Activated naive CD4-positive, alpha-beta T cell treated with anti-CD3 and anti-CD28 coated beads, Interleukin-2, amount 50 U/mL, for 72 hours (primary cell): ENCODE measurements around the gene CDKL1. TPM values are rescaled to one million over a fixed set of nuclear protein-coding genes. Genes with fewer than 3 reads are reported as not detected.

Experiments used
- ATAC-seq, 2 donors: fragments of 150-1000 bp; cut with Tn5 transposase; 2 replicates each; pipeline ENCODE4 v1.10.0; 2021; ENCODE audit warnings: mild to moderate bottlenecking in 2 of 2, moderate library complexity in 2 of 2
- DNase-seq, 2 donors: peaks; one replicate each; pipeline ENCODE4 v3.0.0; 2021 to 2022; ENCODE audit warnings: low spot score in 2 of 2
- H3K27ac Mint-ChIP-seq, 2 donors: one replicate each; pipeline ENCODE4 v1.8.0; 2022; ENCODE audit warnings: mild to moderate bottlenecking in 2 of 2, mixed read lengths in 2 of 2
- H3K36me3 Mint-ChIP-seq, 2 donors: one replicate each; pipeline ENCODE4 v1.8.0; 2022; ENCODE audit warnings: mixed read lengths in 2 of 2
- H3K9me3 Mint-ChIP-seq, 2 donors: one replicate each; pipeline ENCODE4 v1.8.0; 2022; ENCODE audit warnings: mixed read lengths in 2 of 2
- total RNA-seq, 2 donors: library from RNA; stranded (reverse); gene quantifications; one replicate each; pipeline ENCODE4 v1.2.3, GENCODE V29; 2022

The CDKL1 gene
- total RNA-seq, result 1 to 10 TPM; 4.3 to 6.1 TPM

DNA sequence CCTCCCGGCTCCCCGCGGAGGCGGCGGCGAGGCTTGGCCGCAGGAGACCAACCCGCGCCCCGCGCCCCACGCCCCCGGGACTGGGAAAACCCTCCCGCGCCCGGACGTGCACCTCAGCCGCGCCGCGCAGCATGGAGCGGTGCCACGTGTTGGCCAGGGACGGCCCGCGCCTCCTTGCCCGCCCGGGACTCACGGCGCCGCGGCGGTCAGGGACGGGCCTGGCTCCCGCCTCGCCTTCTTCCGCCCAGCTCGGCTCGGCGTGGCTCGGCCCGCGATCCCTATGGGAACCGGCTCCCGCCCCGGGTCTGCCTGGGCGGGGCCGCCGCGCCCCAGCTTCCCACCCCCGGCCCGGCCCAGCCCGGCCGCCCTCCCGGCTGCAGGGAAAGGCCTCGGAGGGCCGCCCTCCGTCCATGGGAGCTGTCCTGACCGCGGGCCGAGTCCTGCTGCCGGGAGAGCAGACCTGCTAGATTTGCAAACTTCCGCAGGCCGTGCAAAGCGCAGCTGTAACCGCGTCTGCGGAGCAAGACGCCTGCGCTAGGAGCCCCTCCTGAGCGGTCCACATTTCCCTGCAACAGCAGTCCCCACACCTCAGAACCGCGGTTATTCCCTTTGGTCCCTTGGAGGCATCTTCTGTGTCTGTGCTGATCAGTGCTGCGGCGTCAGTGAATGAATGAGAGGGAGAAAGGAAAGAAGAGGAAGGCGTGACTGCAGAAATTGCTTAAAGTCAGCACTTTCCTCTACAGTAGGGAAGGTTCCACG, at the start of gene CDKL1:
Gene CDKL1 (minus strand): TSS at position 251 of the 759 bp plus-strand sequence. CDS start 1,013 bp downstream, outside the sequence.
- DNase-seq, result peak; percentile 51 to 78
- Mint-ChIP-seq H3K36me3 (peaks cover 0 to 4% of the 10 kb centered on the region in 2 donors), H3K27ac (peak within 1 kb of the TSS in 1 of 2 donors; percentile 50), H3K9me3 (no peaks in the 10 kb centered on the region)
- ATAC-seq, result peak; percentile 80 to 90

DNA sequence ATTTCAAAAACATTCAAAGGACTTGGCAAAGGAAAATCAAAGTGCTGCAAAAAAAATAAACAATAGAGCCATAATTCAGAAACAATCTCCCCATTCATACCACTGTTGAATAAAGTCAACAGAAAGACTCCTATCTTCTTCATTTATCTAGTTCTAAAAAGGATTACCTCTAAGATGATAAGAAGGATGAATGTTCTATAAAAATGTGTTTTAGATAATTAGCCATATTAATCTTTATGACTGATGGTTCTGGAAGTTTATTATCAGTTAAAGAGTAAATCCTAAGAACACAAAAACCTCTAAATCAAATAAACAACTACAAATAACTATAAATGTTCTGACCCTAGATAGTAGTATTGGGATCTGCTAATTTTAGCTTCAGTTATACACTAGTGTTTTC, 37.8 kb upstream of the CDKL1 start:
- Mint-ChIP-seq H3K27ac (no peak overlapping the region), H3K36me3 (peaks cover 14 to 15% of the 10 kb centered on the region in 2 donors), H3K9me3 (no peaks in the 10 kb centered on the region)
- no peak for DNase-seq
- ATAC-seq, result no peak

DNA sequence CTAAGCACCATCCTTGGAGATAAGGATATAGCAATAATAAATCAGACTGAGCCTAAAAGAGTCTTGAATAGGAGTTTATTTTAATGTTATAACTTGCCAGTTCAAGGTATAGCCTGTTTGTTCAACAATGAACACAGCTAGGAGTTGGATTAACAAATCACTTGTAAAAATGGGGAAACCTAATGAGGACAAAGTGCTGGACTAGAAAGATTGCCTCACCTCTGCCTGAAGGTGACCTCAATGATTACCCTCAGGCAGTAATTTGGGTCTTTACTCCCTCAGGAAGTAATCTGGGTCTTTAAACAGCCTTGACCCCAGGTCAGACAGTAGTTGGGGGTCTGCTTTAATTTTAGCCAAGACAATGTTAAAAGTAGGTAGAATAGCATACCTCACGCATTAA, 35.5 kb upstream of the CDKL1 start:
- peaks cover 6 to 7% of the 10 kb centered on the region in 2 donors for H3K36me3 Mint-ChIP-seq
- ATAC-seq (no peak), DNase-seq (no peak)
- H3K9me3 Mint-ChIP-seq, result no peaks in the 10 kb centered on the region
- no peak overlapping the region for H3K27ac Mint-ChIP-seq

DNA sequence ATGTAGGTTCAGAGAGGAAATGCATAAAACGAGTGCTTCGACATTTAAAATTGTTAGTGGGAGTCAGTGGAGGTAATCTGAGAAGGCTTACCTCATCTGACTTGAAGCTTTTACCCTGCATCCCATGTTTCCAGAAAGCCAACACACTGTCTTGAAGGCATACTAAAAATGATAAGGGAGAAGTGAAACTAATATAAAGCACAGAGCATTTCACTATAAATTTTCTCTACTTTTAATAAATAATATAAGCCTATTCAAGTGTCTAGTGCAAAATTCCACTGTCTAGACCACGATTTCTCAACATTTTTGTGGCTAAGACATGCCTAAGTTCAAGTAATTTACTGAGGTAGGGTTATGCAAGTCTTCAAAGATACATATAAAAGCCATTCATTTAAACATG, 29.1 kb upstream of the CDKL1 start:
- H3K9me3 Mint-ChIP-seq, result no peaks in the 10 kb centered on the region
- ATAC-seq, result no peak
- no peak overlapping the region for H3K27ac Mint-ChIP-seq
- no peak for DNase-seq
- H3K36me3 Mint-ChIP-seq, result no peaks in the 10 kb centered on the region

DNA sequence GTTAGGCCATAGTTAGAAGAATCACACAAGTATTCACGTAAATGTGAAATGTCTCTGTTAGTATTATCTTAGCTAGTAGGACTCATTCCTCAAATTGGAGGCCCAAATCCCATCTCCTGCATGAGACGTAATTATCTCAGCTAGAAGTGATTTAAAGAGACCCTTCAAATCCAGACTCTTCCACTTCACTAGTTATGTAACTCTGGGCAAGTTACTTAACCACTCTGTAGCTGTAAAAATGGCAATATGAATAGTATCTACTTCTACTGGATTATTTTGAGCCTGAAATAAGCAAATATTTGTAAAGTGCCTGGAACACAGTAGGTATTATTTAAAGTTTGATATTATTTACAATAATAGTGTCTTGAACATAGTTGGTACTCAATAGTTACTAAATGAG, 28.4 kb upstream of the CDKL1 start:
- DNase-seq, result no peak
- no peak for ATAC-seq
- Mint-ChIP-seq H3K27ac (no peak overlapping the region), H3K36me3 (no peaks in the 10 kb centered on the region), H3K9me3 (no peaks in the 10 kb centered on the region)

DNA sequence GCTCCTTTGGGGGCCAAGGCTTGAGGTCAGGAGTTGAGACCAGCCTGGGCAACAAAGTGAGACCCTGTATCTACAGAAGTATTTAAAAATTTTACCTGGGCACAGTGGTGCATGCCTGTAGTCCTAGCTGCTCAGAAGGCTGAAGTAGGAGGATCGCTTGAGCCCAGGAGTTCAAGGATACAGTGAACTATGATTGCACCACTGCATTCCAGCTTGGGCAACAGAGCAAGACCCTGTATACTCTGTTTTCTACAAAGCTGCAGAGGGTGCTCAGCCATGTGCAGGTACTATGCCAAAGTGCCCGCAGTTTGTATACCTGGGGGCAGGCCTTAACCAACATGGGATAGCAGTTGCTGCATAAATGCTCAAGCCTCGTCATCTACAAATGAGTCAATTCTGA, 26.8 kb upstream of the CDKL1 start:
- Mint-ChIP-seq H3K36me3 (no peaks in the 10 kb centered on the region), H3K9me3 (no peaks in the 10 kb centered on the region), H3K27ac (no peak overlapping the region)
- ATAC-seq, result no peak
- no peak for DNase-seq

DNA sequence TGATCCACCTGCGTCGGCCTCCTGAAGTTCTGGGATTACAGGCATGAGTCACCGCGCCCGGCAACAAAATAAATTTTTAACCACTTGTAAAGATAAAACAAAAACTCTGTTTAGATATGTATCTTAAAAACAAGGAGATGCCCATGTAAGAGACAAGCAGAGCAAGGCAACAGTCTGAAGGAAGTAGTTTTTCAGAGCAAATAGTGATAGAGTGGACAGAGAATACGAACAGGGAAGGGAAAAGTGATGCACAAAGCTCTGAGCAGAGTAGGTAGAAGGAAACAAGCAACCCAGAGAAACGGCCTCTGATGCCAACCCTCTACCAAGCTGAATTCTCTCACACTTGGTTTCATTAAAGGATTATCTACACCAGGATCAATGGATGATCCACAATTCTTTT, 24.8 kb upstream of the CDKL1 start:
- ATAC-seq (no peak), DNase-seq (no peak)
- H3K9me3 Mint-ChIP-seq, result no peaks in the 10 kb centered on the region
- H3K27ac Mint-ChIP-seq, result no peak overlapping the region
- H3K36me3 Mint-ChIP-seq, result peaks cover 8 to 17% of the 10 kb centered on the region in 2 donors

DNA sequence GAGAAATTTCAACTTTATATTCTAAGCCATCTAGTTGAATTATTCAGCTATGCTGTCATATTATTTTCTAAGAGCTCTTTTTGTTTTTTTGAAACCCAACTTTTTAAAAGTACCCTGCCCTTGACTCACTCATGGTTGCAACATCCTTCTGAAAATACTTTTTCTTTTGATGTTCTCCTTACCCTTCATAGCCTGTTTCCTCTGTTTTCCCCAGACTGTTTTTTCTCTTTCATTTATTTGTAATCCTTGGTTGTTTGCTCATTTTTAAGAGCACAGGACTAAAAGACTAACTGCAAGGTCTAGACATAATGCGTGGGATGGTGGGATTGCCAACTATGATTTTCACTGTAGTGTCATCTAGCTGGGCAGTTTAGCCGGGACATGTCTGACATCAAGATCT, 21.2 kb upstream of the CDKL1 start:
- H3K9me3 Mint-ChIP-seq, result peaks cover 2 to 13% of the 10 kb centered on the region in 2 donors
- no peak overlapping the region for H3K27ac Mint-ChIP-seq
- peaks cover 18 to 36% of the 10 kb centered on the region in 2 donors for H3K36me3 Mint-ChIP-seq
- DNase-seq (no peak), ATAC-seq (peak in 1 of 2 donors; percentile 37)

DNA sequence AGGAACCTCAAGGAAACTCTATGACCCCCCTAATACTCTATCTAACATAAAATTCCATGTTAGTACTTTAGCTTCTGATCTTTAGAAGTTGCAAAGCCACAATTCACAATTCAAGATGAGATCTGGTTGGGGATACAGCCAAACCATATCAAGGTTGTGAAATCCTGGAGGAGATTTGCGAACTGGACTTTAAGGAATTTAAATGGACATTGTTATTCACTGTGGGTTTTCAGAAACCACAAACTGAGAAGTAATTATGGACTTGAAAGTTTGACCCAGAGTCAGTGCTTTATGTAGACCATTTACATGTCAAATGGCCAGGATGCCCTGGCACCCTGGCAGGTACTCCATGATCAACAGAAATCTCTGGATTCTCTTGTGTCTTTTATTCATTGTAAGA, 14.2 kb upstream of the CDKL1 start:
- Mint-ChIP-seq H3K27ac (no peak overlapping the region), H3K9me3 (peaks cover 18 to 22% of the 10 kb centered on the region in 2 donors), H3K36me3 (peaks cover 4 to 27% of the 10 kb centered on the region in 2 donors)
- DNase-seq (no peak), ATAC-seq (no peak)

DNA sequence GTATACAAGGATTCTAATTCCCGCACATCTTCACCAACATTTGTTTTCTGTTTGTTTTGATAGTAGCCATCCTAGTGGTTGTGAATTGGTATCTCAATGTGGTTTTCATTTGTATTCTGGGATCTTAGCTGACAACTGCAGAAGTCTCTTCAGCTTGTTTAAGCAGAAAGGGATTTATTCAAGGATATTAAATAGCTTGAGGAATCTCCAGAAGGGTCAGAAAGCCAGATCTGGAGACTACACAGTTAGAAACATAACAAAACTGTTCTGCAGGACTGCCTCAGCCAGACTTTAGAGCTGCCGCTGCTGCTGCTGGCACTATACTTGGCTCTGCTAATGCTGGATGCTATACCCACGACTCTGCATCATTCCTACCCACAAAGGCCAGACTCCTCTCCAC, 13.4 kb upstream of the CDKL1 start:
- peaks cover 4 to 26% of the 10 kb centered on the region in 2 donors for H3K36me3 Mint-ChIP-seq
- no peak for ATAC-seq
- DNase-seq, result no peak
- H3K9me3 Mint-ChIP-seq, result peaks cover 19 to 24% of the 10 kb centered on the region in 2 donors
- H3K27ac Mint-ChIP-seq, result no peak overlapping the region

DNA sequence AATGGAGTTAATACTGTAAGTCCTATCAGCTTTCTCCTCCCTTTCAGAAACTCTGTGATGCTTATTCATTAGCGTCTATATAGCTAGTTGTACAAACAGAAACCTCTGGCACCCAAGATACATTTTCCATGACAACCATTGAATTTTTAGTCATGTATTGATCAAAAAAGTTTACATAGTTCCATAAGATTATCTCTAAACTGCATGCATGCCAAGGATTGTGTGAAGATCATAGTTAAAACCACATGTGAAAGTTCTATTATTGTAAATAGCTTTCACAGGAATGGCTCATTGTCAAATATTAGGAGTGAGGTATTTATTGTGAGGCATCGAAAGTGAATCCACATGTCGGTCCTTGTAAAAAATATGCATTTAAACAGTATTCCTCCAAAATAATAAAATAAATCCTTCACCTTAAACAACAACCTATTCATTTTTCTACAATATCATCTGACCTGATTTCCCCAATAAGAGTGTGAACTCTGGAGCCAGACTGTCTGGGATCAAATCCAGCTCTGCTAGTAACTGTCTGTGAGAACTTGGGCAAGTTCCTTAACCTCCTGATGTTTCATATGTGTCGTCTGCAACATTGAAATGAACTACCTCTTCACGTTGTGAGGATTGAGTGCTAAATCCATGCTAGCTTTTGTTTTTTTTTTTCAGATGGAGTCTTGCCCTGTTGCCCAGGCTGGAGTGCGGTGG, 10.6 kb upstream of the CDKL1 start:
- ATAC-seq, result no peak
- Mint-ChIP-seq H3K27ac (no peak overlapping the region), H3K36me3 (peaks cover 0 to 14% of the 10 kb centered on the region in 2 donors)

DNA sequence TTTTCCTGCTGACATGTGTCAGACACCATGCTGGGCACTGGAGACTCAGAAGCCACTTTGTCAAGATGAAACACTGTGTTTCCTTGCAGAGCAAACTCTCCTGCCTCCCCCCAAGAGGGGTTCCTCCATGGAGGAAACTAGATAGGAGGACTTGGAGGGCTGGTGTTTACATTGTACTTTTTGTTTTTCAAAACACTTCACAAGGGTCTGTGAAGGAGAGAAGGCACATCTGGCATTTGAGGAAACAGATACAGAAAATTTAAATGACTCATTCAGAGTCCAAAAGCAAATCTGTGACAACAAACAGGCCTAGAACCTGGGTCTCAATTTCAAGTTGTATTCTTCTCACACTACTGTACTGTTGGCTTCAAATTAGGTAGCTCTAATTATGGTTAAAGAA, 6.7 kb upstream of the CDKL1 start:
- DNase-seq, result no peak
- H3K27ac Mint-ChIP-seq, result no peak overlapping the region

More for the DNA sequence above, 10.6 kb upstream of the CDKL1 start:
- peaks cover 5 to 13% of the 10 kb centered on the region in 2 donors for H3K9me3 Mint-ChIP-seq
- DNase-seq, result no peak

DNA sequence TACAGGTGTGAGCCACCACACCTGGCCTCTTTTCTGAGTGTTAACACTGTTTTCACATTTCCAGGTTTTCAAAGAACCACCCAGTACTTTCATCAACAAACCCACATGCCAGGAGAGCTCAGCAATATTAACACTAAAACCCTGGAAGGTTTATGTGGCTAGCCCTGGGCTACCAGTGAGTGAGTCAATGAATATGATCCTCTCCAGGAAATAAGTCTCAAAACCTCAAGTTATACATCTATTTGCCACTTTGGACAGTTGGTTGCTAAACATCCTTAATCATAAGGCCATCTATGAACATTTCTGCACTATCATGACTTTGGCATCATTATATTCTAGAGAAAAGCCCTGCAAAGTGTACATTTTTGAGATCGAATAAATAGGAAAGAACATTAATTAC, 6.3 kb upstream of the CDKL1 start:
- DNase-seq (no peak), ATAC-seq (no peak)

More for the DNA sequence above, 6.7 kb upstream of the CDKL1 start:
- H3K36me3 Mint-ChIP-seq, result peaks cover 0 to 9% of the 10 kb centered on the region in 2 donors
- peaks cover 5% of the 10 kb centered on the region in 2 donors for H3K9me3 Mint-ChIP-seq
- no peak for ATAC-seq

DNA sequence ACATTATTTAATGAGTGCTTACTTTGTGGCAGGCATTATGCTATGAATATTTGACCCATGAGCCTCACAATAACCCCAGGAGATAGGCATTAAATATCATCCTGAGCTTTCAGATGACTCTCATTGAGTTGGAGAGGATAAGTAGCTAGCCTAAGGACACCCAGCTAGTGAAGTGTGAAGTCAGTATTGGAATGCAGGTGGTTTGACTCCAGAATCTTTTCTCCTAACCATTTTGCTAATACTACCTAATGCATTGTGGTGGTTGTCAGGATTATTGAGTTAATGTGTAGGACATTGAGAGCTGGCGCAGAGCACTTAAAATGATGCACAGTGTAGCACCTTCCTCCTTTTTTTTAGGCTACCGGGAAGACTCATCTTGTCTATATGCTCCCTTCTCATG, 3.8 kb upstream of the CDKL1 start:
- Mint-ChIP-seq H3K27ac (no peak overlapping the region), H3K36me3 (peaks cover 0 to 4% of the 10 kb centered on the region in 2 donors), H3K9me3 (no peaks in the 10 kb centered on the region)
- DNase-seq, result no peak
- no peak for ATAC-seq

More for the DNA sequence above, 6.3 kb upstream of the CDKL1 start:
- no peak overlapping the region for H3K27ac Mint-ChIP-seq
- H3K36me3 Mint-ChIP-seq, result peaks cover 0 to 9% of the 10 kb centered on the region in 2 donors
- H3K9me3 Mint-ChIP-seq, result peaks cover 5% of the 10 kb centered on the region in 2 donors

DNA sequence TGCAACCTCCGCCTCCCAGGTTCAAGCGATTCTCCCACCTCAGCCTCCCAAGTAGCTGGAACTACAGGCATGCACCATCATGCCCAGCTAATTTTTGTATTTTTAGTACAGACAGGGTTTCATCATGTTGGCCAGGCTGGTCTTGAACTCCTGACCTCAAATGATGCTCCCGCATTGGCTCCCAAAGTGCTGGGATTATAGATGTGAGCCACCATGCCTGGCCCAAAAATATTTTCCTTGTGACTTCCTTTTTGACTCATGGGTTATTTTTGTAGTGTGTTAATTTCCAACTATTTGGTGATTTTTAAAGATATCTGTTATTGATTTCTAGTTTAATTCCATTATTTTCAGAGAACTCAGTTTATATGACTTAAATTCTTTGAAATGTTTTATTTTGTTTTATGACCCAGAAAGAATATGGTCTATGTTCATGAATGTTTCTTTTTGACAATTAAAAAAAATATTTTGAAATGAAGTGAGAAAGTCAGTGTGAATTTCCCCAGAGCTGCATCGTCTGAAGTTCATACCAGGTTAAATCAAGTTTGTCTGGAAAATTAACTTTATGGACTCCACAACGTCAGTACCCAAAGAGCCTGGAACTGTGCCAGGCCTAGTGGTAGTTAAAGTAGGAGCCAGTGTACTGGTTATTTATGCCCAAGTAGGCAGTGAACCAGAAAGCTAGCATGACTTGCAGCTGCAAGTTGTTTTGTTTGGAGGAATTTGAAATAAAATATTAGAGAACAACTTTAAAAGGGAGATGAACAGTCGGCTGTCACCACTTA, 2.8 kb upstream of the CDKL1 start:
- DNase-seq, result no peak
- Mint-ChIP-seq H3K9me3 (no peaks in the 10 kb centered on the region), H3K36me3 (peaks cover 0 to 4% of the 10 kb centered on the region in 2 donors), H3K27ac (no peak overlapping the region)
- ATAC-seq, result no peak

DNA sequence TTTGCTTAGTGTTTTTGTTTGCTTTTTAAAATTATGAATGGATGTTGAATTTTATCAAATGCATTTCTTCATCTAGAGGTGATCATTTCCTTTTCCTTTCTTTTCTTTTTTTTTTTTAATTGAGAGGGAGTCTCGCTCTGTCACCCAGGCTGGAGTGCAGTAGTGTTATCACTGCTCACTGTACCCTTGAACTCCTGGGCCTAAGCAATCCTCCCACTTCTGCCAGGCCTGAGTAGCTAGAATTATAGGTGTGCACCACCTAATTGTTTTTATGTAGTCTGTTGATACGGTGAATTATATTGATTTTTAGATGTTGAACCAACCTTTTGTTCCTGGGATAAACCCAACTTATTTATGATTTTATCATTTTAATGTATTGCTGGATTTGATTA, 1.5 kb upstream of the CDKL1 start:
- ATAC-seq, result no peak
- Mint-ChIP-seq H3K36me3 (peaks cover 0 to 4% of the 10 kb centered on the region in 2 donors), H3K27ac (no peak overlapping the region), H3K9me3 (no peaks in the 10 kb centered on the region)
- DNase-seq, result no peak
